H1 (cell line): Measurements from ENCODE around the gene GUCY2F. TPM values are rescaled to one million over a fixed set of nuclear protein-coding genes. Genes with fewer than 3 reads are reported as not detected.

ENCODE experiments used
- CTCF ChIA-PET: fragments of 300-600 bp; sonication (Branson Sonifier 250); formaldehyde crosslinking; loops from one replicate; lab custom pipeline; 2021; ENCODE audit not compliant: partially characterized antibody; lab: Charles Lee
- POLR2A ChIA-PET: fragments of 300-600 bp; sonication (Branson Sonifier 250); formaldehyde crosslinking; loops from one replicate; lab custom pipeline; 2021; ENCODE audit warnings: inconsistent platforms; ENCODE audit not compliant: partially characterized antibody; lab: Charles Lee
- DNase-seq, 2 experiments: peaks; one replicate each; pipeline versions ENCODE4 v3.0.0 to v3.0.0-alpha.2; 2010 to 2022; ENCODE audit warnings: low spot score in 2 of 2, low read depth in 1 of 2, mixed read lengths in 1 of 2
- FAIRE-seq: peaks from 2 replicates; lab custom pipeline; 2011; peaks lifted over from hg19 to GRCh38; lab: Jason Lieb, UNC
- H2AFZ ChIP-seq: 2 replicates; pipeline ENCODE4 v1.8.1; 2012; ENCODE audit warnings: low read length, inconsistent platforms
- H2AK5ac ChIP-seq: 2 replicates; pipeline ENCODE4 v1.6.1; 2013; ENCODE audit warnings: low read depth, low read length
- H2BK120ac ChIP-seq: replicated peaks from 2 replicates; pipeline ENCODE3; 2013; ENCODE audit warnings: low read depth, low read length, inconsistent platforms
- H2BK12ac ChIP-seq: 2 replicates; pipeline ENCODE4 v1.6.1; 2013; ENCODE audit warnings: low read depth, low read length
- H2BK15ac ChIP-seq: 2 replicates; pipeline ENCODE4 v1.6.1; 2013; ENCODE audit warnings: low read length
- H2BK20ac ChIP-seq: 2 replicates; pipeline ENCODE4 v1.6.1; 2013; ENCODE audit warnings: low read length
- H2BK5ac ChIP-seq: 2 replicates; pipeline ENCODE4 v1.6.1; 2013; ENCODE audit warnings: low read depth, low read length
- H3K14ac ChIP-seq: 2 replicates; pipeline ENCODE4 v1.6.1; 2013; ENCODE audit warnings: inconsistent platforms; ENCODE audit not compliant: insufficient read length
- H3K18ac ChIP-seq: 2 replicates; pipeline ENCODE4 v1.6.1; 2013; ENCODE audit warnings: low read length; ENCODE audit errors: extremely low read depth
- H3K23ac ChIP-seq: 2 replicates; pipeline ENCODE4 v1.6.1; 2013; ENCODE audit warnings: inconsistent platforms; ENCODE audit not compliant: insufficient read length
- H3K23me2 ChIP-seq: 2 replicates; pipeline ENCODE4 v1.6.1; 2013; ENCODE audit warnings: low read depth, low read length
- H3K27ac ChIP-seq: 2 replicates; pipeline ENCODE4 v1.6.1; 2011; ENCODE audit warnings: low read depth, low read length, inconsistent platforms
- H3K27me3 ChIP-seq, 4 experiments: replicated peaks in 1 of 4; 1 replicate in 1 of 4; 2 replicates in 3 of 4; pipeline versions ENCODE4 v1.6.1 to v1.8.1; 2011 to 2013; ENCODE audit warnings: low read length in 3 of 4, mild to moderate bottlenecking in 3 of 4, inconsistent platforms in 2 of 4, mixed read lengths in 2 of 4, moderate library complexity in 1 of 4; ENCODE audit not compliant: control insufficient read depth in 3 of 4, insufficient read depth in 3 of 4; ENCODE audit errors: extremely low read depth in 1 of 4
- H3K36me3 ChIP-seq, 4 experiments: 2 replicates each; pipeline versions ENCODE4 v1.6.1 to v1.8.1; 2011 to 2013; ENCODE audit warnings: mild to moderate bottlenecking in 4 of 4, low read length in 3 of 4, moderate library complexity in 2 of 4, control low read depth in 1 of 4, inconsistent platforms in 1 of 4; ENCODE audit not compliant: insufficient read depth in 4 of 4, control insufficient read depth in 2 of 4
- H3K4ac ChIP-seq: replicated peaks from 2 replicates; pipeline ENCODE3; 2013; ENCODE audit warnings: low read length, low read depth, mixed read lengths, inconsistent platforms; ENCODE audit not compliant: insufficient read length
- H3K4me1 ChIP-seq, 4 experiments: replicated peaks in 1 of 4; 1 replicate in 1 of 4; 2 replicates in 3 of 4; pipeline versions ENCODE4 v1.6.1 to v1.8.1; 2011 to 2013; ENCODE audit warnings: low read length in 3 of 4, inconsistent platforms in 2 of 4, mixed read lengths in 1 of 4; ENCODE audit not compliant: insufficient read depth in 4 of 4, control insufficient read depth in 3 of 4
- H3K4me2 ChIP-seq, 2 experiments: 2 replicates each; pipeline versions ENCODE4 v1.6.1 to v1.8.1; 2011 to 2013; ENCODE audit warnings: low read depth in 2 of 2, low read length in 2 of 2, control low read depth in 1 of 2, inconsistent platforms in 1 of 2, mild to moderate bottlenecking in 1 of 2; ENCODE audit not compliant: insufficient read depth in 1 of 2
- H3K4me3 ChIP-seq, 4 experiments: fragments of 200-600, 300-600 bp in 1 of 4; sonication (generic), shearing (Covaris generic), sonication (Bioruptor Twin) in 1 of 4; 2 replicates each; pipeline versions ENCODE4 v1.5.1 to v1.8.1; 2011 to 2016; ENCODE audit warnings: low read length in 4 of 4, low read depth in 3 of 4, control low read depth in 2 of 4, inconsistent platforms in 2 of 4, mild to moderate bottlenecking in 2 of 4, mixed read lengths in 1 of 4, moderate library complexity in 1 of 4; ENCODE audit not compliant: insufficient read depth in 2 of 4; ENCODE audit errors: extremely low read depth in 1 of 4
- H3K56ac ChIP-seq: replicated peaks from 2 replicates; pipeline ENCODE3; 2013; ENCODE audit warnings: low read depth, mild to moderate bottlenecking, mixed read lengths, low read length, inconsistent platforms; ENCODE audit not compliant: insufficient read length
- H3K79me1 ChIP-seq: 2 replicates; pipeline ENCODE4 v1.6.1; 2013; ENCODE audit warnings: low read depth, low read length, control low read depth
- H3K79me2 ChIP-seq, 2 experiments: 2 replicates each; pipeline versions ENCODE4 v1.6.1 to v1.8.1; 2012 to 2013; ENCODE audit warnings: low read length in 2 of 2, mild to moderate bottlenecking in 2 of 2, inconsistent platforms in 1 of 2; ENCODE audit not compliant: insufficient read depth in 2 of 2, control insufficient read depth in 1 of 2
- H3K9ac ChIP-seq, 4 experiments: replicated peaks in 1 of 4; 1 replicate in 1 of 4; 2 replicates in 3 of 4; pipeline versions ENCODE4 v1.6.1 to v1.8.1; 2011 to 2013; ENCODE audit warnings: low read depth in 3 of 4, low read length in 3 of 4, control low read depth in 2 of 4, mild to moderate bottlenecking in 2 of 4, moderate library complexity in 2 of 4, inconsistent platforms in 1 of 4; ENCODE audit errors: extremely low read depth in 1 of 4
- H3K9me3 ChIP-seq, 2 experiments: 2 replicates each; pipeline versions ENCODE4 v1.6.1 to v1.8.1; 2012 to 2013; ENCODE audit warnings: mild to moderate bottlenecking in 2 of 2, moderate library complexity in 2 of 2, control low read depth in 1 of 2, inconsistent platforms in 1 of 2, low read depth in 1 of 2, low read length in 1 of 2, mixed read lengths in 1 of 2; ENCODE audit not compliant: insufficient read depth in 2 of 2
- H4K20me1 ChIP-seq, 2 experiments: replicated peaks in 1 of 2; 2 replicates each; pipeline versions ENCODE3 to v1.8.1; 2011 to 2013; ENCODE audit warnings: inconsistent platforms in 2 of 2, low read length in 2 of 2, mild to moderate bottlenecking in 1 of 2; ENCODE audit not compliant: insufficient read depth in 2 of 2, control insufficient read depth in 1 of 2
- H4K5ac ChIP-seq: 2 replicates; pipeline ENCODE4 v1.6.1; 2013; ENCODE audit warnings: low read length, low read depth, mixed read lengths, inconsistent platforms; ENCODE audit not compliant: insufficient read length
- H4K8ac ChIP-seq: 2 replicates; pipeline ENCODE4 v1.8.0; 2013; ENCODE audit warnings: mild to moderate bottlenecking, moderate library complexity, low read length, inconsistent platforms; ENCODE audit not compliant: insufficient read depth; ENCODE audit errors: extremely low read depth
- H4K91ac ChIP-seq: replicated peaks from 2 replicates; pipeline ENCODE3; 2013; ENCODE audit warnings: low read length, mixed read lengths, inconsistent platforms; ENCODE audit not compliant: insufficient read length
- ASH2L ChIP-seq: fragments of 200-600, 300-600 bp; sonication (generic); IDR thresholded peaks from one replicate; pipeline ENCODE4 v1.7.1; 2017; ENCODE audit warnings: low read length
- BRCA1 ChIP-seq: IDR thresholded peaks from 2 replicates; pipeline ENCODE4 v1.6.1; 2012; ENCODE audit warnings: low read depth, low read length, improper control_type of control experiment
- CHD1 ChIP-seq: IDR thresholded peaks from 2 replicates; pipeline ENCODE4 v1.6.1; 2012; ENCODE audit warnings: low read depth, low read length, improper control_type of control experiment
- CREB1 ChIP-seq: IDR thresholded peaks from 2 replicates; pipeline ENCODE4 v1.6.1; 2012; ENCODE audit warnings: inconsistent platforms
- GABPA ChIP-seq: IDR thresholded peaks from 2 replicates; pipeline ENCODE4 v1.6.1; 2011; ENCODE audit warnings: mild to moderate bottlenecking, low read length, moderate library complexity, borderline replicate concordance; ENCODE audit not compliant: insufficient read depth
- GTF2F1 ChIP-seq: IDR thresholded peaks from 2 replicates; pipeline ENCODE4 v1.6.1; 2012; ENCODE audit warnings: low read depth, low read length, improper control_type of control experiment, borderline replicate concordance
- JUND ChIP-seq: IDR thresholded peaks from 2 replicates; pipeline ENCODE4 v1.6.1; 2011; ENCODE audit warnings: mild to moderate bottlenecking, improper control_type of control experiment, low read length
- MAX ChIP-seq: IDR thresholded peaks from 2 replicates; pipeline ENCODE4 v1.6.1; 2012; ENCODE audit warnings: inconsistent platforms
- PHF8 ChIP-seq: fragments of 200-600 bp; sonication (generic); conservative IDR thresholded peaks from 2 replicates; pipeline ENCODE4 v1.7.1; 2012; ENCODE audit warnings: low read depth, mild to moderate bottlenecking, inconsistent platforms, low read length, moderate library complexity
- POLR2AphosphoS5 ChIP-seq: IDR thresholded peaks from 2 replicates; pipeline ENCODE4 v1.6.1; 2011; ENCODE audit warnings: low read depth, low read length
- RAD21 ChIP-seq, 2 experiments: IDR thresholded peaks in 1 of 2; conservative IDR thresholded peaks in 1 of 2; 2 replicates each; pipeline ENCODE4 v1.6.1; 2011; ENCODE audit warnings: low read depth in 2 of 2, low read length in 2 of 2, improper control_type of control experiment in 1 of 2, inconsistent platforms in 1 of 2, mild to moderate bottlenecking in 1 of 2, moderate library complexity in 1 of 2
- SIRT6 ChIP-seq: IDR thresholded peaks from one replicate; pipeline ENCODE4 v1.7.1; 2012; ENCODE audit warnings: low read length, inconsistent platforms
- SP4 ChIP-seq: IDR thresholded peaks from 2 replicates; pipeline ENCODE4 v1.6.1; 2012; ENCODE audit warnings: low read length, inconsistent platforms
- TAF7 ChIP-seq: optimal IDR thresholded peaks from 2 replicates; pipeline ENCODE3; 2011; ENCODE audit warnings: low read depth, mild to moderate bottlenecking, inconsistent platforms, low read length, moderate library complexity, borderline replicate concordance
- ZNF274 ChIP-seq: IDR thresholded peaks from 2 replicates; pipeline ENCODE4 v1.7.0; 2012; ENCODE audit warnings: low read length, borderline replicate concordance; ENCODE audit errors: extremely low read depth
- WGBS, 2 experiments: shearing (Covaris generic) in 1 of 2; methylation state at CpG; one replicate each; pipeline versions ENCODE4 v1.1.6 to v1.1.7; 2013 to 2015; ENCODE audit warnings: low lambda C conversion rate in 2 of 2, mixed read lengths in 2 of 2, inconsistent platforms in 1 of 2, low coverage in 1 of 2, missing lambda C conversion rate in 1 of 2; ENCODE audit not compliant: insufficient replicate concordance in 2 of 2, insufficient coverage in 1 of 2, insufficient read length in 1 of 2; ENCODE audit errors: extremely low coverage in 1 of 2, missing lambda C conversion rate in 1 of 2; 5-methylcytosine and 5-hydroxymethylcytosine counted together
- polyA plus RNA-seq, 7 experiments: library from polyadenylated mRNA; depleted of rRNA in 3 of 7; stranded (reverse) in 5 of 7; unstranded in 2 of 7; fragments of >200 nt in 5 of 7; fragments of 200-250 nt in 2 of 7; gene quantifications; 1 replicate in 5 of 7; 2 replicates in 1 of 7; 4 replicates in 1 of 7; pipeline versions ENCODE4 v1.2.1 to v1.2.3, GENCODE V29; 2011 to 2013; ENCODE audit warnings: missing spikeins in 2 of 7, mixed read lengths in 2 of 7
- total RNA-seq: library from RNA; stranded (reverse); fragmentation: NEBNext Ultra II Directional; extraction: Animal tissue kit (Norgen Biotek cat#: 25700); gene quantifications from 2 replicates; pipeline ENCODE4 v1.2.1, GENCODE V29; 2021

Gene GUCY2F
- total and polyA plus RNA-seq, 2 of the 8 experiments (the other 6 are each of a cell fraction or from before 2014, with no cell fraction given), result 0.02 TPM; not detected in 1

- no peak overlapping the region for H3K4me2 ChIP-seq
- POLR2A ChIA-PET, result no interaction called here
- no peak for TF ChIP-seq MAX
- TF ChIP-seq JUND, result no peak
- no peak for TF ChIP-seq GTF2F1
- no peak for TF ChIP-seq BRCA1
- no peak for TF ChIP-seq GABPA
- TF ChIP-seq SP4, result no peak
- TF ChIP-seq PHF8, result no peak
- TF ChIP-seq ZNF274, result no peak
- TF ChIP-seq RAD21 (IDR thresholded peaks at IDR 0.05 in 1 of 2, conservative IDR thresholded peaks at IDR 0.05 in 1 of 2; ENCODE audit: low read depth in 2 of 2, low read length in 2 of 2), result no peak
- no peak for TF ChIP-seq ASH2L
- no peak for TF ChIP-seq SIRT6
- no peak for TF ChIP-seq CHD1
- TF ChIP-seq POLR2AphosphoS5, result no peak
- TF ChIP-seq TAF7, result no peak
- TF ChIP-seq CREB1, result no peak
These were observed 131.3 kb downstream of the GUCY2F start for GRCh38 chrX:109350551-109350950.

More at GRCh38 chrX:109350551-109350950, 131.3 kb downstream of the GUCY2F start:
- no peak overlapping the region for H2BK12ac ChIP-seq
- H4K91ac ChIP-seq, result no peak overlapping the region
- no peak for FAIRE-seq
- H3K14ac ChIP-seq, result no peak overlapping the region
- H3K18ac ChIP-seq, result no peak overlapping the region
- no peaks in the 10 kb centered on the region for H3K79me1 ChIP-seq
- H3K27ac ChIP-seq, result no peak overlapping the region
- H3K4me3 ChIP-seq, result no peak overlapping the region
- no peak overlapping the region for H3K56ac ChIP-seq
- H3K4ac ChIP-seq, result no peak overlapping the region
- no peak overlapping the region for H3K9ac ChIP-seq
- no peak for DNase-seq
- WGBS, 2 experiments, result 84% methylated on average over 4 of the region's 4 CpGs; no CpG with 5 or more reads in 1 of the 2 experiments
- H4K5ac ChIP-seq, result no peak overlapping the region
- no peaks in the 10 kb centered on the region for H3K9me3 ChIP-seq
- H3K36me3 ChIP-seq, result no peaks in the 10 kb centered on the region
- no peak overlapping the region for H2AFZ ChIP-seq
- H2AK5ac ChIP-seq, result no peak overlapping the region
- no peak overlapping the region for H2BK5ac ChIP-seq
- no peaks in the 10 kb centered on the region for H3K27me3 ChIP-seq
- no peaks in the 10 kb centered on the region for H3K23me2 ChIP-seq
- H3K23ac ChIP-seq, result no peak overlapping the region
- H2BK120ac ChIP-seq, result no peak overlapping the region
- CTCF ChIA-PET, result interaction anchor here (0.7 kb wide), 1 partner anchor 362 kb away, joined by 3 read pairs; no protein-coding TSS in a partner anchor
- no peak overlapping the region for H2BK20ac ChIP-seq
- no peak overlapping the region for H2BK15ac ChIP-seq
- H4K20me1 ChIP-seq, result no peaks in the 10 kb centered on the region
- H3K79me2 ChIP-seq, result no peaks in the 10 kb centered on the region
- H4K8ac ChIP-seq, result no peak overlapping the region
- no peaks in the 10 kb centered on the region for H3K4me1 ChIP-seq
